Suprapubic skin (tissue), 3 donors: Measurements from ENCODE around the gene HAS3.

Source experiments
- CTCF ChIP-seq, 2 donors: fragments of 200-600 bp in 1 of 2; fragments of 450-650 bp in 1 of 2; sonication (generic) in 1 of 2; IDR thresholded peaks; one replicate each; pipeline ENCODE4 v1.5.1; 2016 to 2019; ENCODE audit warnings: antibody characterized with exemption in 2 of 2, mild to moderate bottlenecking in 1 of 2, moderate library complexity in 1 of 2
- POLR2AphosphoS5 ChIP-seq, 3 donors: sonication (generic); formaldehyde crosslinking; IDR thresholded peaks; one replicate each; pipeline ENCODE4 v1.6.1; 2017; ENCODE audit warnings: antibody characterized with exemption in 3 of 3

DNA sequence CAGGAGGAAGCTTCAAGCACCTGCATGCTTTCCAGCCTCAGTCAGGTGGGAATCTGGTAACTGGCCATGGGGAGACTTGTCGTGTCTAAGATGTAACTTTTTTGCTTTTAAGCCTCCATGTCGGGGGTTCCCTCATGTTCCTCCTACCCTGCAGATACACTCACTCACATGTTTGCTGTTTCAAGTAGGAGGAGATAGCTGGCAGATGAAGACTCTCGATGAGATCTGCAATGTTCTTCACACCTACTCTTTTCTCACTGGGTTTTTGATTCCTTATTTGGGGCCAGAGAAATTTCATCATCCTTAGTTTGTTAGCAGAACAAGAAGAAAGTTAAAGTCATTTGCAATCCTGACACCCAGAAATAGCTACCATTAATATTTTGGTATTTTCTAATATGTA, 51.7 kb downstream of the HAS3 start:
- TF ChIP-seq CTCF (IDR thresholded peaks at IDR 0.05) (no peak), POLR2AphosphoS5 (IDR thresholded peaks at IDR 0.05) (no peak)
